HepG2 (cell line): ENCODE measurements around the gene CSNK1D. TPM values are rescaled to one million over a fixed set of nuclear protein-coding genes. Genes with fewer than 3 reads are reported as not detected.

Experiments used
- ATF5 ChIP-seq: sonication (generic); formaldehyde crosslinking; IDR thresholded peaks from 2 replicates; pipeline ENCODE4 v1.4.0; 2020; ENCODE audit warnings: mild to moderate bottlenecking, low read depth, missing genetic modification reagents
- EEA1 ChIP-seq: sonication (generic); formaldehyde crosslinking; IDR thresholded peaks from 2 replicates; pipeline ENCODE4 v1.5.1; 2020; ENCODE audit warnings: mild to moderate bottlenecking, missing genetic modification reagents, borderline replicate concordance
- KDM6A ChIP-seq: IDR thresholded peaks from 2 replicates; pipeline ENCODE4 v1.6.1; 2016; ENCODE audit warnings: low read depth
- KLF16 ChIP-seq, 2 experiments: sonication (generic) in 1 of 2; formaldehyde crosslinking in 1 of 2; IDR thresholded peaks; 2 replicates each; pipeline versions ENCODE4 v1.6.1 to v1.8.0; 2016 to 2023; ENCODE audit warnings: missing genetic modification reagents in 2 of 2, missing compliant biosample characterization in 1 of 2
- MYNN ChIP-seq: sonication (generic); formaldehyde crosslinking; IDR thresholded peaks from 2 replicates; pipeline ENCODE4 v1.4.0; 2020; ENCODE audit warnings: mild to moderate bottlenecking, low read depth, missing genetic modification reagents
- NCOA2 ChIP-seq: sonication (generic); formaldehyde crosslinking; IDR thresholded peaks from 2 replicates; pipeline ENCODE4 v1.8.0; 2022; ENCODE audit warnings: inconsistent platforms
- NR2C2 ChIP-seq: sonication (generic); formaldehyde crosslinking; IDR thresholded peaks from 2 replicates; pipeline ENCODE4 v1.4.0; 2020; ENCODE audit warnings: missing genetic modification reagents, mild to moderate bottlenecking, moderate library complexity, borderline replicate concordance
- PAX8 ChIP-seq: sonication (generic); formaldehyde crosslinking; IDR thresholded peaks from 2 replicates; pipeline ENCODE4 v1.8.0; 2022; ENCODE audit warnings: mild to moderate bottlenecking, missing genetic modification reagents, borderline replicate concordance
- RFX5 ChIP-seq: IDR thresholded peaks from 2 replicates; pipeline ENCODE4 v1.6.1; 2011; ENCODE audit warnings: low read depth, low read length, improper control_type of control experiment
- RNF2 ChIP-seq: fragments of 450-650 bp; conservative IDR thresholded peaks from 2 replicates; pipeline ENCODE4 v1.6.1; 2016; ENCODE audit warnings: low read depth
- SNAPC2 ChIP-seq: sonication (generic); formaldehyde crosslinking; IDR thresholded peaks from 2 replicates; pipeline ENCODE4 v1.8.1; 2022; ENCODE audit warnings: mild to moderate bottlenecking, missing genetic modification reagents
- SRF ChIP-seq: IDR thresholded peaks from 2 replicates; pipeline ENCODE4 v1.6.1; 2011; ENCODE audit warnings: mild to moderate bottlenecking, low read depth, low read length, moderate library complexity
- STAT6 ChIP-seq: sonication (generic); formaldehyde crosslinking; IDR thresholded peaks from 2 replicates; pipeline ENCODE4 v1.4.0; 2020; ENCODE audit warnings: missing genetic modification reagents, mild to moderate bottlenecking, borderline replicate concordance
- TEAD2 ChIP-seq: sonication (generic); formaldehyde crosslinking; IDR thresholded peaks from 2 replicates; pipeline ENCODE4 v1.9.0; 2021; ENCODE audit warnings: missing genetic modification reagents
- TFE3 ChIP-seq: IDR thresholded peaks from 2 replicates; pipeline ENCODE4 v1.6.1; 2016
- ZNF136 ChIP-seq: sonication (generic); formaldehyde crosslinking; IDR thresholded peaks from 2 replicates; pipeline ENCODE4 v1.8.1; 2022; ENCODE audit warnings: low read depth, mild to moderate bottlenecking, moderate library complexity, missing genetic modification reagents
- ZNF207 ChIP-seq: fragments of 450-650 bp; IDR thresholded peaks from 2 replicates; pipeline ENCODE4 v1.6.1; 2016; ENCODE audit warnings: antibody characterized with exemption, borderline replicate concordance
- ZNF460 ChIP-seq: sonication (generic); formaldehyde crosslinking; IDR thresholded peaks from 2 replicates; pipeline ENCODE4 v1.5.1; 2020; ENCODE audit warnings: missing genetic modification reagents, mild to moderate bottlenecking, borderline replicate concordance
- ZNF550 ChIP-seq: sonication (generic); formaldehyde crosslinking; IDR thresholded peaks from 2 replicates; pipeline ENCODE4 v1.4.0; 2020; ENCODE audit warnings: mild to moderate bottlenecking, missing genetic modification reagents, borderline replicate concordance
- ZNF598 ChIP-seq: sonication (generic); formaldehyde crosslinking; IDR thresholded peaks from 2 replicates; pipeline ENCODE4 v1.5.1; 2020; ENCODE audit warnings: mild to moderate bottlenecking, missing genetic modification reagents, borderline replicate concordance
- ZNF747 ChIP-seq: sonication (generic); formaldehyde crosslinking; IDR thresholded peaks from 2 replicates; pipeline ENCODE4 v1.8.1; 2023; ENCODE audit warnings: missing genetic modification reagents, mild to moderate bottlenecking, borderline replicate concordance
- polyA plus RNA-seq, 8 experiments: library from polyadenylated mRNA; depleted of rRNA in 3 of 8; stranded (reverse) in 7 of 8; unstranded in 1 of 8; fragments of >200 nt; fragmentation: Illumina TruSeq in 4 of 8; extraction: Trizol in 4 of 8; gene quantifications; 2 replicates each; pipeline versions ENCODE4 v1.2.1 to v1.2.3, GENCODE V29; 2011 to 2016; ENCODE audit warnings: low read depth in 4 of 8, missing spikeins in 1 of 8, mixed read lengths in 1 of 8; ENCODE audit not compliant: insufficient read depth in 1 of 8
- total RNA-seq, 5 experiments: library from RNA; depleted of rRNA; stranded (reverse); fragments of >200 nt; fragmentation: Illumina TruSeq; extraction: Trizol; gene quantifications; 2 replicates each; pipeline ENCODE4 v1.2.3, GENCODE V29; 2016; ENCODE audit warnings: low read depth in 1 of 5
- TF ChIP-seq, protein P1 (sequence below): sonication (generic); formaldehyde crosslinking; IDR thresholded peaks from 2 replicates; pipeline ENCODE4 v1.5.1; 2020; ENCODE audit warnings: mild to moderate bottlenecking, missing genetic modification reagents

CSNK1D gene
- total and polyA plus RNA-seq, 2 of the 13 experiments (the other 11 are each of a cell fraction or from before 2014, with no cell fraction given), result 31.5 to 128 TPM

- TF ChIP-seq, protein P1, sequence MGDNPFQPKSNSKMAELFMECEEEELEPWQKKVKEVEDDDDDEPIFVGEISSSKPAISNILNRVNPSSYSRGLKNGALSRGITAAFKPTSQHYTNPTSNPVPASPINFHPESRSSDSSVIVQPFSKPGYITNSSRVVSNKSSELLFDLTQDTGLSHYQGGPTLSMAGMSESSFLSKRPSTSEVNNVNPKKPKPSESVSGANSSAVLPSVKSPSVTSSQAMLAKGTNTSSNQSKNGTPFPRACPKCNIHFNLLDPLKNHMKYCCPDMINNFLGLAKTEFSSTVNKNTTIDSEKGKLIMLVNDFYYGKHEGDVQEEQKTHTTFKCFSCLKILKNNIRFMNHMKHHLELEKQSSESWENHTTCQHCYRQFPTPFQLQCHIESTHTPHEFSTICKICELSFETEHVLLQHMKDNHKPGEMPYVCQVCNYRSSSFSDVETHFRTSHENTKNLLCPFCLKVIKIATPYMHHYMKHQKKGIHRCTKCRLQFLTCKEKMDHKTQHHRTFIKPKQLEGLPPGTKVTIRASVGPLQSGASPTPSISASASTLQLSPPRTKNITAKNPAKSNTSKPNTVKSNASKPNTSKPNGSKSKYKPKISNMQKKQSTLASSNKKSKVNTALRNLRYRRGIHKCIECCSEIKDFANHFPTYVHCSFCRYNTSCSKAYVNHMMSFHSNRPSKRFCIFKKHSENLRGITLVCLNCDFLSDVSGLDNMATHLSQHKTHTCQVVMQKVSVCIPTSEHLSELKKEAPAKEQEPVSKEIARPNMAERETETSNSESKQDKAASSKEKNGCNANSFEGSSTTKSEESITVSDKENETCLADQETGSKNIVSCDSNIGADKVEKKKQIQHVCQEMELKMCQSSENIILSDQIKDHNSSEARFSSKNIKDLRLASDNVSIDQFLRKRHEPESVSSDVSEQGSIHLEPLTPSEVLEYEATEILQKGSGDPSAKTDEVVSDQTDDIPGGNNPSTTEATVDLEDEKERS (CRISPR knock-in tag), result no peak
- no peak for TF ChIP-seq ZNF747
- no peak for TF ChIP-seq STAT6
- TF ChIP-seq ZNF460 (CRISPR knock-in tag), result no peak
- TF ChIP-seq ZNF207, result no peak
- TF ChIP-seq TFE3 (CRISPR knock-in tag), result peak; percentile 75
- TF ChIP-seq NR2C2 (CRISPR knock-in tag), result no peak
- no peak for TF ChIP-seq EEA1 (CRISPR knock-in tag)
- TF ChIP-seq ZNF550 (CRISPR knock-in tag), result no peak
- no peak for TF ChIP-seq RFX5
- TF ChIP-seq KDM6A (CRISPR knock-in tag), result no peak
- TF ChIP-seq PAX8, result no peak
- TF ChIP-seq RNF2, result no peak; the same call in 1 of the 2 replicates
- peak; percentile 52; the same call in 1 of the 2 replicates for TF ChIP-seq NCOA2
- peak; percentile 87; the same call in 1 of the 2 replicates for TF ChIP-seq MYNN (CRISPR knock-in tag)
- 0 out of 2 replicates have a peak, but pooled peaks have one; percentile 39 for TF ChIP-seq ZNF136
- TF ChIP-seq SNAPC2 (CRISPR knock-in tag), result no peak
- TF ChIP-seq ZNF598 (CRISPR knock-in tag), result peak; percentile 68; the same call in 1 of the 2 replicates
- TF ChIP-seq KLF16 (CRISPR knock-in tag; IDR thresholded peaks at IDR 0.05), result peak in 1 of 2 experiments; percentile 80; a peak in 2 of 4 replicates
- TF ChIP-seq SRF, result no peak
- no peak for TF ChIP-seq ATF5
- no peak for TF ChIP-seq TEAD2 (CRISPR knock-in tag)
Measured at GRCh38 chr17:82205720-82206508, 67.6 kb downstream of the CSNK1D start (continued).
